ENCODE results near the gene SLC36A1. TPM values are rescaled to one million over a fixed set of nuclear protein-coding genes. Genes with fewer than 3 reads are reported as not detected.

Gene SLC36A1
- total RNA-seq, 1 donor from 2014 or later: 49.7 TPM

DNA sequence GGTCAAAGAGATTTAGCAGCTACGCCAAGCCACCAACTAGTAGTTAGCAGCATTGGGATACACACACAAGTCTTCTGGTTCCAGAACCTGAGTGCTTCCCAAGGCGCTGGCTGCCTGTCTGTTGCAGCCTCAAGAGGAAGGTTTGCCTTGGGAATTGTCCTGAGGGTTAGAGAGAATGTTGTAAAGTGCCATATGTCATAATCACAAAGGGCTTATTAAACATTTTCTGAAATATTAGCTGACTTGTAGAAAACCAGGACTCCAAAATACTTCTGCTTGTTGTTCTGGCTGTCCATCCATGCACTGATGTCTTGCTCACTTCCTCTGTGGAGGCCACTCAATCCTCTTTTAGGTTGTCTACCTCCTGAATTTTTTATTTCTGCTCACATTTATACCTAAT lies 46.3 kb downstream of the SLC36A1 start:
- peaks cover 19% of the 10 kb centered on the region for H3K36me3 Mint-ChIP-seq (ENCODE audit: low read depth)
- TF ChIP-seq, protein P1, sequence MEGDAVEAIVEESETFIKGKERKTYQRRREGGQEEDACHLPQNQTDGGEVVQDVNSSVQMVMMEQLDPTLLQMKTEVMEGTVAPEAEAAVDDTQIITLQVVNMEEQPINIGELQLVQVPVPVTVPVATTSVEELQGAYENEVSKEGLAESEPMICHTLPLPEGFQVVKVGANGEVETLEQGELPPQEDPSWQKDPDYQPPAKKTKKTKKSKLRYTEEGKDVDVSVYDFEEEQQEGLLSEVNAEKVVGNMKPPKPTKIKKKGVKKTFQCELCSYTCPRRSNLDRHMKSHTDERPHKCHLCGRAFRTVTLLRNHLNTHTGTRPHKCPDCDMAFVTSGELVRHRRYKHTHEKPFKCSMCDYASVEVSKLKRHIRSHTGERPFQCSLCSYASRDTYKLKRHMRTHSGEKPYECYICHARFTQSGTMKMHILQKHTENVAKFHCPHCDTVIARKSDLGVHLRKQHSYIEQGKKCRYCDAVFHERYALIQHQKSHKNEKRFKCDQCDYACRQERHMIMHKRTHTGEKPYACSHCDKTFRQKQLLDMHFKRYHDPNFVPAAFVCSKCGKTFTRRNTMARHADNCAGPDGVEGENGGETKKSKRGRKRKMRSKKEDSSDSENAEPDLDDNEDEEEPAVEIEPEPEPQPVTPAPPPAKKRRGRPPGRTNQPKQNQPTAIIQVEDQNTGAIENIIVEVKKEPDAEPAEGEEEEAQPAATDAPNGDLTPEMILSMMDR (IDR thresholded peaks at IDR 0.05): no peak
- H3K4me1 Mint-ChIP-seq (ENCODE audit: low read depth): peaks cover 21% of the 10 kb centered on the region
- H3K4me3 Mint-ChIP-seq (ENCODE audit: unreplicated experiment): no peak overlapping the region
- H3K9me3 Mint-ChIP-seq (ENCODE audit: low read depth): peaks cover 5% of the 10 kb centered on the region
- no peaks in the 10 kb centered on the region for H3K27me3 Mint-ChIP-seq (ENCODE audit: low read depth)
- H3K27ac Mint-ChIP-seq (ENCODE audit: unreplicated experiment): no peak overlapping the region
- no peak for DNase-seq (ENCODE audit: low spot score)

DNA sequence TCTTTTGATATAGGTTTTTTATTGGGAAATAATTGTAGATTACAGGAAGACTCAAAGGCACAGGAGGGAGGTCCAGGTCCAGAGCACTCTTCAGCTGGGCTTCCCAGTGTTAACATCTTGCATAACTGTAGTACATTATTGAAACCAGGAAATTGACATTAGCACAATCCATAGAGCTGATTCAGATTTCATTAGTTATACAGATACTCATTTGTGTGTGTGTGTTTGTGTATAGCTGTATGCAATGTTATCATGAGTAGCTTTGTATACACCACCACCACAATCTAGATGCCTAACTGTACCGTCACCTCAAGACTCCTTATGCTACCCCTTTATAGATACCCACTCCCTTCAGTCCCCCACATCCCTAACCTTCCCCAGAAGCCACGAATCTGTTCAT lies 47.9 kb downstream of the SLC36A1 start:
- peaks cover 23% of the 10 kb centered on the region for H3K4me1 Mint-ChIP-seq (ENCODE audit: low read depth)
- H3K4me3 Mint-ChIP-seq (ENCODE audit: unreplicated experiment): no peak overlapping the region
- H3K27me3 Mint-ChIP-seq (ENCODE audit: low read depth): no peaks in the 10 kb centered on the region

DNA sequence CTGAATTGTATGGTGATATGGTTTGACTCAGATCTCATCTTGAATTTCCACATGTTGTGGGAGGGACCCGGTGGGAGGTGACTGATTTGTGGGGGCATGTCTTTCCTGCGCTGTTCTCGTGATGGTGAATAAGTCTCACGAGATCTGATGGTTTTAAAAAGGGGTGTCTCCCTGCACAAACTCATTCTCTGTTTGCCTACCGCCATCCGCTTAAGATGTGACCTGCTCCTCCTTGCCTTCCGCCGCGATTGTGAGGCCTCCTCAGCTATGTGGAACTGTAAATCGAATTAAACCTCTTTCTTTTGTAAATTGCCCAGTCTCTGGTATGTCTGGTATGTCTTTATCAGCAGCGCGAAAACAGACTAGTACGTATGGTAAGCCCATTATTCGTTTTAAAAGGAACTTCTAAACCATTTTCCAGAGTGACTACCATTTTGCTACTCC lies 48.7 kb downstream of the SLC36A1 start:
- Mint-ChIP-seq H3K27me3 (ENCODE audit: low read depth) (no peaks in the 10 kb centered on the region), H3K36me3 (ENCODE audit: low read depth) (peaks cover 8% of the 10 kb centered on the region), H3K27ac (ENCODE audit: unreplicated experiment) (no peak overlapping the region), H3K4me1 (ENCODE audit: low read depth) (peaks cover 28% of the 10 kb centered on the region), H3K9me3 (ENCODE audit: low read depth) (peaks cover 5% of the 10 kb centered on the region), H3K4me3 (ENCODE audit: unreplicated experiment) (no peak overlapping the region)
- no peak for DNase-seq (ENCODE audit: low spot score)
- TF ChIP-seq, protein P1 (IDR thresholded peaks at IDR 0.05): no peak

More for the DNA sequence above, 47.9 kb downstream of the SLC36A1 start:
- Mint-ChIP-seq H3K27ac (ENCODE audit: unreplicated experiment) (no peak overlapping the region), H3K9me3 (ENCODE audit: low read depth) (peaks cover 5% of the 10 kb centered on the region), H3K36me3 (ENCODE audit: low read depth) (peaks cover 10% of the 10 kb centered on the region)
- TF ChIP-seq, protein P1 (IDR thresholded peaks at IDR 0.05): no peak
- no peak for DNase-seq (ENCODE audit: low spot score)

DNA sequence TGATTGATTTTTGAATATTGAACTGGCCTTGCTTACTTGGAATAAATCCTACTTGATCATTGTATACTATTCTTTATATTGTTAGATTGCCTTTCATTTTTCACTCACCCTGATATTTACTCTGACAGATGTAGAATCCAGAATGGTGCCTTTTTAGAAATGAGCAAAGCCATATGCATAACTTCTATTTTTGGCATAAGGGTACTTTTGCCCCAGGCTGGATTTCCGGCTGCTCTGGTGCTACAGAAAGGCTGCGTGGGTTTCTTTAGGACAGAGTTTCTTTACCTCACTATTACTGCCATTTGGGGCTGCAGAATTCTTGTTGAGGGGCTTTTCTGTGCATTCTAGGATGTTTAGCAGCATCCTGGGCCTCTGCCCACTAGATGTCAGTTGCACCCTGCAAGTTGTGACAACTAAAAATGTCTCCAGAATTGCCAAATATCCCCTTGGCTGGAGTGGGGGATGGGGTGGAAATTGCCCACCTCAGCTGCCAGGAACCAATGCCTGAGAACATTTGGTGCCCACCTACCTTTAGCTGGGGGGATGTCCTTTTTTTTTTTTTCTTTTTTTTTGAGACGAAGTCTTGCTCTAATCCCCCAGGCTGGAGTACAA lies 50.1 kb downstream of the SLC36A1 start:
- no peak overlapping the region for H3K27ac Mint-ChIP-seq (ENCODE audit: unreplicated experiment)
- H3K36me3 Mint-ChIP-seq (ENCODE audit: low read depth): peaks cover 3% of the 10 kb centered on the region
- no peak for DNase-seq (ENCODE audit: low spot score)
- peaks cover 5% of the 10 kb centered on the region for H3K9me3 Mint-ChIP-seq (ENCODE audit: low read depth)
- H3K4me1 Mint-ChIP-seq (ENCODE audit: low read depth): peaks cover 28% of the 10 kb centered on the region
- TF ChIP-seq, protein P1 (IDR thresholded peaks at IDR 0.05): peak; percentile 57
- no peak overlapping the region for H3K4me3 Mint-ChIP-seq (ENCODE audit: unreplicated experiment)
- H3K27me3 Mint-ChIP-seq (ENCODE audit: low read depth): no peaks in the 10 kb centered on the region

DNA sequence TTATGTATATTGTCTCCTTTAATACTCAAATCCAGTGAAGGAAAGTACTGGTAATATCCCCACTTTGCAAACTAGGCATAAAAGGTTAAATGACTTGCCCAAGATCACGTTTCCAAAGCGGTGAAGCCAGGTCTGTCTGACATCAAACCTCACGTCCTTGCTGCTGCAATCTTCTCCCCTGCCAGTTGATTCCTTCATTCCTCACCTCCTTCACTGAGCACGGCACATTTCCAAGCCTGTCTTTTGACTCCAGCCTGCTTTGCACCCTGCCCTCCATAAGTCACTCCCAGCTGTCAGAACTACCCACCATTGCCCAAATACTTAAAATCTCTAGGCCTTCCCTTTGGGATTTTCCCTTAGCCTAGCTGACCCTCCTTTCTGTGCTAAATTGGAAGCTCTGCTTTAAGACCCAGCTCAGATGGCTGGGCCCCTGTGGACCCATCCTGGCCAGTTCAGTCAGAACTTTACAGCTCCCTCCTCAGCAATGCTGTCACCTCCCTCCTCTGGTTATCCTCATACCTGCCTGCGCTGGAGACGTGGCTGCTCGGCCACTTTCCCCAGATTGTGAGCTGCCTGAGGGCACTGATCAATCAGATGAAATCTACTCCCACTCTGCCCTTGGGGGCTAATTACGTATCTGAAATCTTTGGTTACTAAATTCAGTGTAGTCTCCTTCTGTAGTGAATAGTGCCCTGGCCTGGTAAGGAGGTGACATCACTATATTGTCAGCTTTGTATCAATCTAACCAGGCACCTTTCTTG lies 51.2 kb downstream of the SLC36A1 start:
- Mint-ChIP-seq H3K9me3 (ENCODE audit: low read depth) (peaks cover 5% of the 10 kb centered on the region), H3K36me3 (ENCODE audit: low read depth) (peaks cover 1% of the 10 kb centered on the region), H3K4me1 (ENCODE audit: low read depth) (peaks cover 28% of the 10 kb centered on the region), H3K27me3 (ENCODE audit: low read depth) (no peaks in the 10 kb centered on the region), H3K27ac (ENCODE audit: unreplicated experiment) (peak overlapping the region; percentile 18), H3K4me3 (ENCODE audit: unreplicated experiment) (no peak overlapping the region)
- DNase-seq (ENCODE audit: low spot score): no peak
- TF ChIP-seq, protein P1 (IDR thresholded peaks at IDR 0.05): no peak
